GM10266 (cell line): ENCODE measurements around the gene CTRB2.
"Not testable (repeated sequence)": the region's sequence is repeated elsewhere in the genome, so short reads cannot be mapped to it uniquely, and the experiment has no call there.

Experiments used
- DNase-seq: peaks from one replicate; pipeline ENCODE4 v3.0.0; 2012; ENCODE audit errors: extremely low spot score
- CTCF ChIP-seq: IDR thresholded peaks from 2 replicates; pipeline ENCODE4 v1.5.1; 2012; ENCODE audit warnings: mild to moderate bottlenecking, low read depth; ENCODE audit not compliant: control insufficient read depth, insufficient read depth; ENCODE audit errors: missing control alignments

CTRB2 gene

GRCh38 chr16:75209944-75210343 lies 3.0 kb upstream of the CTRB2 start:
- TF ChIP-seq CTCF = no peak
- DNase-seq = no peak

GRCh38 chr16:75209514-75209913 lies 2.6 kb upstream of the CTRB2 start:
- not testable (repeated sequence) for DNase-seq

GRCh38 chr16:75208861-75209505 lies 2.0 kb upstream of the CTRB2 start:
- no peak for TF ChIP-seq CTCF

GRCh38 chr16:75208242-75208825 lies 1.4 kb upstream of the CTRB2 start:
- DNase-seq = no peak
- no peak for TF ChIP-seq CTCF

More at GRCh38 chr16:75208861-75209505, 2.0 kb upstream of the CTRB2 start:
- DNase-seq = no peak

- no peak for DNase-seq
- no peak for TF ChIP-seq CTCF
Measured at GRCh38 chr16:75207831-75208230, 870 bp upstream of the CTRB2 start.

- peak; percentile 50 for DNase-seq
Measured at GRCh38 chr16:75205961-75206748, 806 bp downstream of the CTRB2 start.

GRCh38 chr16:75205438-75205837 lies 1.5 kb downstream of the CTRB2 start:
- DNase-seq = not testable (repeated sequence)

GRCh38 chr16:75204905-75205304 lies 2.1 kb downstream of the CTRB2 start:
- not testable (repeated sequence) for DNase-seq

- no peak for TF ChIP-seq CTCF
- peak; percentile 7 for DNase-seq
Measured at GRCh38 chr16:75204410-75204758, 2.6 kb downstream of the CTRB2 start.
